Stomach (tissue), 9 donors: ENCODE data around the gene TMEM240. TPM values are rescaled to one million over a fixed set of nuclear protein-coding genes. Genes with fewer than 3 reads are reported as not detected.

Source experiments
- DNase-seq, 2 donors: peaks; one replicate each; pipeline versions ENCODE4 v3.0.0 to v3.0.0-alpha.2; 2013 to 2019
- H3K27ac ChIP-seq, 5 donors: fragments of 200-600 bp in 4 of 5; sonication (generic) in 4 of 5; one replicate each; pipeline ENCODE4 v1.5.1; 2013 to 2019; ENCODE audit warnings: mild to moderate bottlenecking in 1 of 5, moderate library complexity in 1 of 5
- H3K27me3 ChIP-seq, 3 donors: fragments of 200-600 bp; sonication (generic); one replicate each; pipeline ENCODE4 v1.5.1; 2017 to 2019; ENCODE audit warnings: mixed run types in 1 of 3
- H3K36me3 ChIP-seq, 4 donors: fragments of 200-600 bp; sonication (generic); 1 replicate in 3 of 4; 2 replicates in 1 of 4; pipeline ENCODE4 v1.5.1; 2016 to 2019
- H3K4me1 ChIP-seq, 4 donors: fragments of 200-600 bp; sonication (generic); one replicate each; pipeline ENCODE4 v1.5.1; 2016 to 2019
- H3K4me3 ChIP-seq, 4 donors: fragments of 200-600 bp; sonication (generic) in 3 of 4; one replicate each; pipeline ENCODE4 v1.5.1; 2016 to 2019; ENCODE audit warnings: mild to moderate bottlenecking in 1 of 4
- H3K9me3 ChIP-seq, 4 donors: fragments of 200-600 bp; sonication (generic); one replicate each; pipeline ENCODE4 v1.5.1; 2016 to 2019
- EP300 ChIP-seq: sonication (generic); formaldehyde crosslinking; IDR thresholded peaks from one replicate; pipeline ENCODE4 v1.6.1; 2017; ENCODE audit warnings: antibody characterized with exemption
- POLR2A ChIP-seq, 4 donors: fragments of 450-650 bp; IDR thresholded peaks; one replicate each; pipeline ENCODE4 v1.6.1; 2016; ENCODE audit warnings: antibody characterized with exemption in 4 of 4, control low read depth in 2 of 4, mild to moderate bottlenecking in 1 of 4, moderate library complexity in 1 of 4
- POLR2AphosphoS5 ChIP-seq, 3 donors: sonication (generic); formaldehyde crosslinking; IDR thresholded peaks; one replicate each; pipeline ENCODE4 v1.6.1; 2016; ENCODE audit warnings: antibody characterized with exemption in 3 of 3
- WGBS, 5 donors: extraction: QIAGEN DNeasy Blood & Tissue Kit in 3 of 5; methylation state at CpG; one replicate each; pipeline versions ENCODE4 v1.1.5 to v1.1.7; 2013 to 2018; 5-methylcytosine and 5-hydroxymethylcytosine counted together
- intact Hi-C: fragments of 100-400 bp; cut with DNase I; formaldehyde crosslinking; loops from one replicate; pipeline ENCODE4 v1.15.1; 2023; ENCODE audit warnings: low total_unique reads
- polyA plus RNA-seq, 3 donors: library from polyadenylated mRNA; stranded (reverse); fragments of 200-250 nt; gene quantifications; one replicate each; pipeline ENCODE4 v1.2.3, GENCODE V29; 2013
- total RNA-seq, 5 donors: library from RNA; depleted of rRNA; stranded (reverse); fragments of >200 nt; gene quantifications; one replicate each; pipeline versions ENCODE4 v1.1.0 to v1.2.3, GENCODE V29; 2014 to 2016
- TF ChIP-seq, protein P1 (sequence below), 7 experiments: fragments of 450-650 bp in 4 of 7; fragments of 200-600 bp in 3 of 7; sonication (generic) in 3 of 7; IDR thresholded peaks; one replicate each; pipeline ENCODE4 v1.5.1; 2016 to 2019; ENCODE audit warnings: antibody characterized with exemption in 7 of 7, control low read depth in 2 of 7, mild to moderate bottlenecking in 1 of 7
- donor health status: healthy with polysubstance abuse.
- donor health status: Bipolar disorder and iron deficiency.
- donor health status: healthy.

The TMEM240 gene
- total and polyA plus RNA-seq, 8 donors: 1.8 to 10.3 (median 3.5) TPM; not detected in 3

DNA sequence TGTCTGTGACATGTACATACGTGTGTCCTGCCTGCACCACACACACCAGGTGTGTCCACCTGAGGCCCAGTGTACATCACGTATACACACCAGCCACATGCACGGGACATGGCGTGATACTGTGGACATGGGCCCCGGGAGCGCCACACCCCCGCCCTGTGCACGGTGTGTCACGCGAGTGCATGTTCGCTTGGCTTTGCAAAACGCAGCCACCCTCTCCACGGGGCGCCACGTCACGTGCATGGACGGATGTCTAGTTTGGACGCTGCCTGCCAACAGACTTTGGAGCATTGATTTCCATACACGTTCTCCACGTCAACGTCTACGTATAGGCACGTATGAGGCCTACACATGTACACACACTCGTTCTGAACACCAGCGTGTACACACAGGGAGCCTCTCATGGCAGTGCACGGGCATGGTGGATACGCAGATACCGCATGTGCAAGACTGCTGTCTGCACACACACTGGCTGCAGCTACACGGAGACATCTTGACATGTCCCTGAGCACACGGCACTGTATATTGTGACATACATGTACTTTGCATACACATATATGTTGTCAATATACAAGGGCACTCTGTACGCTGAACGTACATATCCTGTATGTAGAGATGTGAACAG, 2.7 kb downstream of the TMEM240 start:
- 92 to 95% (median 94%) methylated on average over 31 to 32 of the region's 32 CpGs for WGBS, 5 donors
- intact Hi-C loops: no loop called here
- DNase-seq: no peak
- TF ChIP-seq POLR2AphosphoS5 (IDR thresholded peaks at IDR 0.05): no peak
- TF ChIP-seq, protein P1, sequence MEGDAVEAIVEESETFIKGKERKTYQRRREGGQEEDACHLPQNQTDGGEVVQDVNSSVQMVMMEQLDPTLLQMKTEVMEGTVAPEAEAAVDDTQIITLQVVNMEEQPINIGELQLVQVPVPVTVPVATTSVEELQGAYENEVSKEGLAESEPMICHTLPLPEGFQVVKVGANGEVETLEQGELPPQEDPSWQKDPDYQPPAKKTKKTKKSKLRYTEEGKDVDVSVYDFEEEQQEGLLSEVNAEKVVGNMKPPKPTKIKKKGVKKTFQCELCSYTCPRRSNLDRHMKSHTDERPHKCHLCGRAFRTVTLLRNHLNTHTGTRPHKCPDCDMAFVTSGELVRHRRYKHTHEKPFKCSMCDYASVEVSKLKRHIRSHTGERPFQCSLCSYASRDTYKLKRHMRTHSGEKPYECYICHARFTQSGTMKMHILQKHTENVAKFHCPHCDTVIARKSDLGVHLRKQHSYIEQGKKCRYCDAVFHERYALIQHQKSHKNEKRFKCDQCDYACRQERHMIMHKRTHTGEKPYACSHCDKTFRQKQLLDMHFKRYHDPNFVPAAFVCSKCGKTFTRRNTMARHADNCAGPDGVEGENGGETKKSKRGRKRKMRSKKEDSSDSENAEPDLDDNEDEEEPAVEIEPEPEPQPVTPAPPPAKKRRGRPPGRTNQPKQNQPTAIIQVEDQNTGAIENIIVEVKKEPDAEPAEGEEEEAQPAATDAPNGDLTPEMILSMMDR (IDR thresholded peaks at IDR 0.05): no peak
- TF ChIP-seq POLR2A (IDR thresholded peaks at IDR 0.05): no peak
- no peak for TF ChIP-seq EP300
- Histone ChIP-seq H3K4me1 (peaks cover 8 to 40% (median 27%) of the 10 kb centered on the region in 4 donors), H3K27me3 (peaks cover 0 to 21% (median 5%) of the 10 kb centered on the region in 3 donors), H3K9me3 (no peaks in the 10 kb centered on the region), H3K27ac (no peak overlapping the region), H3K36me3 (peaks cover 15 to 41% (median 30%) of the 10 kb centered on the region in 4 donors), H3K4me3 (no peak overlapping the region)

DNA sequence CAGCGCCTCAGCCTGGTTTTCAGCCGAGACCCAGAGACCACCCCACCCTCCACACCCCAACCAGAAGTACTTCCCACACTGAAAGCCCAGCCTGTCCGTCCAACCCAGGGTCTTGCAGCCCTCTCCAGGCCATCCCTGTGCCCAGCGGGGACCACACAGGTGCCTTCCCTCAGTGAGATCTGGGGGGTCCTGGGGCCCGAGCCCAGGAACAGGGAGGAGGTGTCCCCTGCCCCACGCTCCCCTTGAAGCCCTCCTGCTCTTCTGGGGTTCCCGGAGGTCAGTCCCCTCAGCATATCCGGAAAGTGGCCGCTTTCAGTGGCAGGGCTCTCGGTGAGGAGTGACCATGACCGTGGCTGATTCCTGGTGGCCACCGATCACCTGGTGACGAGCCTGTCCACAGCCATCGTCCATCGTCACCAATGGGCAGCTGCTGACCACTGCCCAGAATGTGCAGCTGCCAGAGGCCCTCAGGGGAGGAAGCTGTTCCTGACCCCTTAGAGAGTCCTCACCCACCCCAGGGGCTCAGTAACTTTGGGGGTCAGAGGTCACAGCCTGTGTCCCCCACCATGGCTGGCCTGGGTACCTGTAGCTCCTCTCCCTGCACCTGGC, 3.4 kb downstream of the TMEM240 start:
- H3K36me3 ChIP-seq: peaks cover 9 to 41% (median 26%) of the 10 kb centered on the region in 4 donors
- peaks cover 8 to 40% (median 27%) of the 10 kb centered on the region in 4 donors for H3K4me1 ChIP-seq
- TF ChIP-seq EP300 (no peak), POLR2AphosphoS5 (IDR thresholded peaks at IDR 0.05) (no peak), POLR2A (IDR thresholded peaks at IDR 0.05) (no peak)
- TF ChIP-seq, protein P1 (IDR thresholded peaks at IDR 0.05): no peak
- peaks cover 0 to 21% (median 5%) of the 10 kb centered on the region in 3 donors for H3K27me3 ChIP-seq
- no peak for DNase-seq
- intact Hi-C loops: no loop called here
- H3K9me3 ChIP-seq: peaks cover 0 to under 1% (median 0%) of the 10 kb centered on the region in 4 donors
- WGBS, 5 donors: 84 to 92% (median 90%) methylated on average over 6 to 15 of the region's 15 CpGs
- no peak overlapping the region for H3K4me3 ChIP-seq
- no peak overlapping the region for H3K27ac ChIP-seq

DNA sequence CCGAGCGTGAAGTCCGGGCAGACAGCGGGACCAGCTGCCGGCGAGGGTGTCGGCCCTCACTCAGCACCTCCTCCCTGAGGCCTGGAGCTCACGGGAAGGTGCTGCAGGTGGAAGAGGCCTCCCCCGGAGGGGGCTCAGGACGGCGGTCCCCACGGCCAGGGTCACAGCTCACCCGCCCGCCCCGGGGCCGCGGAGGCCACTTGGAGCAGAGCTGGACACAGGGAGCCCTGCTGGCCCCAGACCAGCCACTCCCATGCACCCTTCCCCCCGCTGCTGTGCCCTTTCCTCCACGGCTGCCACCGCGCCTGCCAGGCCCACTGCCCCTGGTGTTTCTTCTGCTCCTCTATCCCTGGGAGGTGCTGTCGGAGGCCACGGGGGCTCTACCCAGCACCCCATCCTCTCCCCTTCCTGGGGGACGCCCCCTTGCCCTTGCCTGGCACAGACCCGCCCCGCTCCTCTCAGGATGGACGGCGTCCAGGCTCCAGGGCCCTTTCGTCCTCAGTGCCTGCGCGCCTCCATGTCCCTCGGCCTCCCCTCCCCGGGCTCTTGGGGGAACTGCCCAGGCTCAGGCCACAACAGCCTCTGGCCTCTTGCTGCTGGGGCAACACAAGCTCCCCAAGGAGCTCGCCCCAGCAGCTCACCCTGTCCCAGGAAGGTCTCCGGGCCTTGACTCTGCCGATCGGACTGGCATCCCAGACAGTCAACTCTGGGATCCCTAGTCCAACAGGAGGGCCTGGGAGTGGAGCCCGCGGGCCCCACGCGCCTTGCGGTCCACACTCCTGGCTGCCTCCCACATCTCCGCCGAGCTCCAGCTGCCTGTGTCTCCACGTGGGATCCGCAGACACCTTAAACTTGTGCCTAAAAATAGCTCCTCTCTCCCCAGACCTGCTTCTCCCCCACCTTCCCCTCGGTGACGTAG, 4.1 kb downstream of the TMEM240 start:
- intact Hi-C loops: no loop called here
- Histone ChIP-seq H3K27me3 (peaks cover 0 to 21% (median 5%) of the 10 kb centered on the region in 3 donors), H3K27ac (no peak overlapping the region), H3K36me3 (peaks cover 2 to 38% (median 21%) of the 10 kb centered on the region in 4 donors), H3K4me1 (peaks cover 8 to 32% (median 25%) of the 10 kb centered on the region in 4 donors), H3K9me3 (peaks cover 0 to 8% (median 2%) of the 10 kb centered on the region in 4 donors), H3K4me3 (no peak overlapping the region)
- no peak for DNase-seq
- 79 to 85% (median 81%) methylated on average over 28 to 48 of the region's 48 CpGs for WGBS, 5 donors
- TF ChIP-seq POLR2AphosphoS5 (IDR thresholded peaks at IDR 0.05) (no peak), EP300 (no peak), POLR2A (IDR thresholded peaks at IDR 0.05) (no peak)
- TF ChIP-seq, protein P1 (IDR thresholded peaks at IDR 0.05): no peak
